A673 (cell line): ENCODE measurements around the gene NUP188.

Source experiments
- EZH2 ChIP-seq: fragments of 200-600 bp; sonication (generic); IDR thresholded peaks from 2 replicates; pipeline ENCODE4 v1.6.1; 2017; ENCODE audit warnings: borderline replicate concordance, low read depth, mild to moderate bottlenecking, mixed read lengths, antibody characterized with exemption, low read length; ENCODE audit not compliant: poor library complexity, severe bottlenecking
- TF ChIP-seq, protein P1 (sequence below): fragments of 300-800, 200-600 bp; sonication (generic); conservative IDR thresholded peaks from 2 replicates; pipeline ENCODE4 v1.5.1; 2017; ENCODE audit warnings: low read depth, mild to moderate bottlenecking, antibody characterized with exemption, low read length, moderate library complexity, mixed read lengths

- TF ChIP-seq, protein P1, sequence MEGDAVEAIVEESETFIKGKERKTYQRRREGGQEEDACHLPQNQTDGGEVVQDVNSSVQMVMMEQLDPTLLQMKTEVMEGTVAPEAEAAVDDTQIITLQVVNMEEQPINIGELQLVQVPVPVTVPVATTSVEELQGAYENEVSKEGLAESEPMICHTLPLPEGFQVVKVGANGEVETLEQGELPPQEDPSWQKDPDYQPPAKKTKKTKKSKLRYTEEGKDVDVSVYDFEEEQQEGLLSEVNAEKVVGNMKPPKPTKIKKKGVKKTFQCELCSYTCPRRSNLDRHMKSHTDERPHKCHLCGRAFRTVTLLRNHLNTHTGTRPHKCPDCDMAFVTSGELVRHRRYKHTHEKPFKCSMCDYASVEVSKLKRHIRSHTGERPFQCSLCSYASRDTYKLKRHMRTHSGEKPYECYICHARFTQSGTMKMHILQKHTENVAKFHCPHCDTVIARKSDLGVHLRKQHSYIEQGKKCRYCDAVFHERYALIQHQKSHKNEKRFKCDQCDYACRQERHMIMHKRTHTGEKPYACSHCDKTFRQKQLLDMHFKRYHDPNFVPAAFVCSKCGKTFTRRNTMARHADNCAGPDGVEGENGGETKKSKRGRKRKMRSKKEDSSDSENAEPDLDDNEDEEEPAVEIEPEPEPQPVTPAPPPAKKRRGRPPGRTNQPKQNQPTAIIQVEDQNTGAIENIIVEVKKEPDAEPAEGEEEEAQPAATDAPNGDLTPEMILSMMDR: no peak
- no peak for TF ChIP-seq EZH2
Measured at GRCh38 chr9:128943832-128944620, 3.5 kb upstream of the NUP188 start.
